Thyroid gland (tissue), 4 donors: ENCODE data around the gene RBP2.

Source experiments
- CTCF ChIP-seq, 6 experiments: fragments of 200-600 bp in 3 of 6; fragments of 450-650 bp in 3 of 6; sonication (generic) in 3 of 6; IDR thresholded peaks; one replicate each; pipeline ENCODE4 v1.5.1; 2016 to 2019; ENCODE audit warnings: antibody characterized with exemption in 6 of 6, mild to moderate bottlenecking in 2 of 6, inconsistent platforms in 1 of 6, moderate library complexity in 1 of 6
- POLR2A ChIP-seq, 2 donors: fragments of 450-650 bp; IDR thresholded peaks; one replicate each; pipeline ENCODE4 v1.6.1; 2017; ENCODE audit warnings: antibody characterized with exemption in 2 of 2, mild to moderate bottlenecking in 2 of 2, moderate library complexity in 1 of 2

- TF ChIP-seq CTCF (IDR thresholded peaks at IDR 0.05), result no peak
- TF ChIP-seq POLR2A (IDR thresholded peaks at IDR 0.05), result no peak
Measured at GRCh38 chr3:139434764-139435307, 41.5 kb downstream of the RBP2 start.
